ENCODE data around the gene EPB42.
"Not testable (repeated sequence)": the region's sequence is repeated elsewhere in the genome, so short reads cannot be mapped to it uniquely, and the experiment has no call there.

The EPB42 gene

DNA sequence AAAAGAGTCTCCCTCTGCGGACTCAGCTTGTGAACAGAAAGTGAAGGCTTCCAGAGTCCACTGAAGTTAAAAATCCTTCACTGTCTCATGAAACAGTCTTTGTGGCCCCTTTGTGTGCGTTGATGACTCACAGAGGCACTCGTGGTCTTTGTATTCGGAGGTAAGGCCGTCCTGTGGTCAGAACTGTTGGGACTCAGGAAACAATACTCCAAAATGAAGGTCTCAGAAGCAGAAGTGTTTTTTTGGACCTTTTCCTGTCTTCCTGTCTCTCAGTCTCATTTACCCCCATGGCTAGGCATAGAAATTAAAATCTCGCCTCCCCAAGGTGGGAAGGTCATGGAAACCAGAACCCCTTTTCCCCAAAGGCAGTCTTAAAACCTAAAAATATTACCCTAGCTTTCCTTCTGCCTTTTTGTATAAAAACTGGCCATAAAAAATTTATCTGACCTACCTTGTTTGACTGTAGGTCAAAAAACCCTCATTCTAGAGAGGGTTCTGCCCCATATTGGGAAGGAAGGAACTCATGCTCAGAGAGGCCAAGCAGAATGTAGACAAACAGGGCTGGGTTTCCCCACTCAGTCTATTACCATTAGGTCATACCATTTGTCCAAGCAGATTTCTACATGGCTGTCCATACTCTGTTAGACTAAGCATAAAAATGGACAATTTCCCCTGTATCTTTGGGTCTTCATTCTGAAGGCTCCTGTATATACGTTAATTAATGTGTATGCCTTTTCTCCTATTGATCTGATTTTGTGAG, 19.1 kb upstream of the EPB42 start:
- DNase-seq, result no peak

GRCh38 chr15:43238671-43239131, 17.9 kb upstream of the EPB42 start:
- DNase-seq, result no peak

DNA sequence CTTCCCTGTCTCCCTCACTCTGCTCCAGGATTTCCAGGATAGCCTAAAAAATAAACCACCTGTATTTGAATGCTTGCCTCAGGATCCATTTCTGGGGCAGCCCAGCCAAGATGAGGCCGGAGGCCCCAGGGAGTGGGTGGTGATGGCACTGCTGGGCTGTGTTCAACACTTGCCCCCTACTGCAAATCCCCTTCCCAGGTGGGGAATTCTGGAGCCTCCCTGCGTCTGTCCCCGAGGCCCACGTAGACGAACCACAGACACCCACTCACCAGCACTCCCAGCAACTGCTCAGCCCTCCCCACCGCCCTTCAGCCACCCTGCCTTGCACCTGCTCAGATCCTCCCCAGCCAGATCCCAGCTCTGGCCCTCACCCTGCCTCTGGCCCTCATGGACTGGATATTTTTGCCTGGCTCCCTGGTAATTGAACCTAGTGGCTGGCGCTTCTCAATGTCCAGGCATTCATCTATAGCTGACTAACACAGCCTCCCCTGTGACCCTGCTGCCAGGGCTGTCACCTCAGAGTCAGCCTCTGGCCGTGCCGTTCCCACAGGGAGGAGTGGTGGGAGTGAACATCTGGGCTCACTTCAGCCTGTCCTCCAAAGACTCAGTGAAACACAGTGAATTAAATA, 17.1 kb upstream of the EPB42 start:
- DNase-seq, result no peak

DNA sequence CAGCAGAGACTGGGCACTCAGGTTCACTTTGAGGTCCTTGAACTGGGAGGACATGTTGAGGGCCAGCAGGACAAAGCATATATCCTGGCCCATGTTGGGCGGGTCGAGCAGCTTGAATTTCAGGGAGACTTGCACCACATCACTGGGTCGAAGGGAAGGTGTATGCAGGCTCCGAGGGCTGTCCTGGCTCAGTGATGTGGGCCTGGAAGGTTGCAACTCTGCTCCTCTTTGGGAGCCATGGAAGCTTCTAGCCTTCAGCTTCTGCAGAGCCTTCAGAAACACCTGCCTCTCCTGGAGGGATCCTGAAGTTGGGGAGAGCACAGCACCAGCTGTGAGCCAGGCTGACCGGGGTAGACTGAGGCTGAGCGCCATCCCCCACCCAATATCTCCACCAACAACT, 14.7 kb upstream of the EPB42 start:
- no peak for DNase-seq

GRCh38 chr15:43232289-43232874, 11.6 kb upstream of the EPB42 start:
- no peak for DNase-seq

GRCh38 chr15:43230640-43231115, 9.9 kb upstream of the EPB42 start:
- DNase-seq, result no peak

GRCh38 chr15:43229977-43230376, 9.2 kb upstream of the EPB42 start:
- no peak for DNase-seq

DNA sequence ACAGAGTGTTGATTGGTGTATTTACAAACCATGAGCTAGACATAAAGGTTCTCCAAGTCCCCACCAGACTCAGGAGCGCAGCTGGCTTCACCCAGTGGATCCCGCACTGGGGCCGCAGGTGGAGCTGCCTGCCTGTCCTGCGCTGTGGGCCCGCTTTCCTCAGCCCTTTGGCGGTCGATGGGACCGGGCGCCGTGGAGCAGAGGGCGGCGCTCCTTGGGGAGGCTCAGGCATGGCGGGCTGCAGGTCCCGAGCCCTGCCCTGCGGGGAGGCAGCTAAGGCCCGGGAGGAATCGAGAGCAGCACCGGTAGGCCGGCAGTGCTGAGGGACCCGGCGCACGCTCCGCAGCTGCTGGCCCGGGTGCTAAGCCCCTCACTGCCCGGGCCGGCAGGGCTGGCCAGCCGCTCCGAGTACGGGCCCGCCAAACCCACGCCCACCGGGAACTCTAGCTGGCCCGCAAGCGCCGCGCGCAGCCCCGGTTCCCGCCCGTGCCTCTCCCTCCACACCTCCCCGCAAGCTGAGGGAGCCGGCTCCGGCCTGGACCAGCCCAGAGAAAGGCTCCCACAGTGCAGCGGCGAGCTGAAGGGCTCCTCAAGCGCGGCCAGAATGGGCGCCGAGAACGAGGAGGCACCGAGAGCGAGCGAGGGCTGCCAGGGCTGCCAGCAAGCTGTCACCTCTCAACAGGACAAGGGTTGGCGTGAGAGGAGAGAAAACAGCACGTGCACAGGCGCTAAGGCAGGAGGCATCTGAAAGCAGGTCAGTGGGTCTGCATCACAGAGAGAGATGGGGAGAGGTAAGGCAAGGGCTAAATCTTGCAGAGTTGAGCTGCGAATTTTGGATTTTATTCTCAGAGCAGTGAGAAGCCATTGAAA, 5.9 kb upstream of the EPB42 start:
- no peak for DNase-seq

DNA sequence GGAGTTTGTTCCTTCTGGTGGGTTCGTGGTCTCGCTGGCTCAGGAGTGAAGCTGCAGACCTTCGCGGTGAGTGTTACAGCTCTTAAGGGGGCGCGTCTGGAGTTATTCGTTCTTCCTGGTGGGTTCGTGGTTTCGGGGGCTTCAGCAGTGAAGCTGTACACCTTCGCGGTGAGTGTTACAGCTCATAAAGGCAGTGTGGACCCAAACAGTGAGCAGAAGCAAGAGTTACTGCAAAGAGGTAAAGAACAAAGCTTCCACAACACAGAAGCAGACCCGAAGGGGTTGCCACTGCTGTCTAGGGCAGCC, 5.1 kb upstream of the EPB42 start:
- not testable (repeated sequence) for DNase-seq

DNA sequence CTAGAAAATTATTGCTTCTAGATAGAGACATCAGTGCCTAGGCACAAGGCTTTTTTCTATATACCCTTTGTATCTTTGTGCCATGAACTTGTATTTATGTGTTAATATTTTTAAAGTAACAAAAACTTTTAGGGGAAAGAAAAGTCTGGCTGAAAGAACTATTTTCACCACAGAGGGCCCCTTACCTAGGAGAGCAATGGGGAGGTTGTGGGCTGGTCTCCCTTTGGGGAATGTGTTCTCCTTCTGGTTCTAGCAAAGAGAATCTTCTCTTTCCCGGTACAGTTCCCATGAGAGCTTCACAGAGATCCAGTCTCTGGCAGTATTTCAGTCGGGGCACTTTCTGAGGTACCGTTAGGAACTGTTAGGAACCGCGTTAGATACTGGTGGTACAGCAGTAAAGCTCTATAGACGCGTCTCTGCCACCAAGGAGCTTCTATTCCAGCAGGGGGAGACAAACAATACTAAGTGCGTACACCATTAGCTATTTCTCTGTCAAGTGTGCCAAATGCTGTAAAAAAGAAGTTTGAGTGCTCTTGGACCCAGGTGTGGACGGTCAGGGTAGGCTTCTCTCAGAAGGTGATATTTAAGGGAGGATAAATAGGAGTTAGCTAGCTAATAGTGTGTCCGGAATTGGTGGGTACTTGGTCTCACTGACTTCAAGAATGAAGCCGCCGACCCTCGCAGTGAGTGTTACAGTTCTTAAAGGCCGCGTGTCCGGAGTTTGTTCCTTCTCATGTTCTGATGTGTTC, 4.6 kb upstream of the EPB42 start:
- DNase-seq, result peak; percentile 8 to 61 (median 17)

DNA sequence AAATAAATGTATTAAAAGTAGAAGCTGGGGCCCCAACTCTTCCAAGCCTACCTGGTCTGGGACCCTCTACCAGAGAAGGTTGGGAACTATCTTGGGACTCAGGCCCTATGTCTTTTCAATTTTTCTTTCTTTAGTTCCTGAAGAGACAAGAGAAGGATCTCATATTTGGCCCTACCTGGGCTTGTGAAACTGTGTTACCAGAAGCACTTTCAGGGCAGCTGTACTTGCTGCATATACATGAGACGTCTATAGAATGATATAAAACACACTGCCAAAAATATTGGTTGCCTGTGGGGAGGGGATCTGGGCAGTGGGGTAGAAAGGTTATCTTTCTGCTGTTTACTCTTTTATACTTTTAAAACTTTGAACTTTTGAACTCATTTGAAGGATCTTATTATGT, 604 bp upstream of the EPB42 start:
- DNase-seq, result no peak

GRCh38 chr15:43219929-43220928, 589 bp downstream of the EPB42 start:
- DNase-seq, result no peak

DNA sequence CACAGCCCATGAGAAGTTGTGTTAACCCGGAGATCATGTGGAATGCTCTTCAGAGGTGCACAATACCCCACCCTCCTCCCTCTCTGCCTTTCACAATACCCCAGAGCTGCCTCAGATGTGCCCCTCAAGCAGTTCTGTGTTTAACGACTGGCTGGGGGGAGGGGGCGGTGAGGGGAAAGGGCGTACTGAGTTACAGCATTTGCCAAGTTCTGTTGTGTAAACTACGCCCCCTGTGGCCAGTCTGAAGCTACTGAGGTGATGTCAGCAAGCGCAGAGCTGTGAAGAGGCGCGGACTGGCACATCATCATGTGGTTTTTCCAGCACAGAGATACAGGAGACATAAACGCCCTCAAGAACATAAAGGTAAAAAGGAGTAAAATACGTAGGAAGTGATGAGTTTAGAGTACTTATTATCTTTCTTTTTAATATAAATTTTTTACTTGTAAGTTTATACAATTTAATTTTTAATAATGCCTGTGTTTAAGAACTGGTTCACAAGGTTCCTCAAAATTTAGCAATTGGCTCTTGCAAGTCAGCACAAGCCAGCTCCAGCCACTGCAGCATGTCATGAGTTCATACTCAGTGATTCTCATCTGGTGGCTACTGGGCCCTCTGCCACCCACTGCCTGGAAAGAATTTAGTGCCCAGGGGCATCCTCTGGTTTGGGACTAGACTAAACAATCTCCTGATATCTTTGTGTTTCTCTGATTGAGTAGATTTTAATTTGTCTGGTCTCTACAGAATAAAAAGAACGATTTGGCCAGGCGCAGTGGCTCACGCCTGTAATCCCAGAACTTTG, 1.7 kb downstream of the EPB42 start:
- no peak for DNase-seq

- no peak for DNase-seq
Observed at GRCh38 chr15:43215961-43216360, 4.9 kb downstream of the EPB42 start.

DNA sequence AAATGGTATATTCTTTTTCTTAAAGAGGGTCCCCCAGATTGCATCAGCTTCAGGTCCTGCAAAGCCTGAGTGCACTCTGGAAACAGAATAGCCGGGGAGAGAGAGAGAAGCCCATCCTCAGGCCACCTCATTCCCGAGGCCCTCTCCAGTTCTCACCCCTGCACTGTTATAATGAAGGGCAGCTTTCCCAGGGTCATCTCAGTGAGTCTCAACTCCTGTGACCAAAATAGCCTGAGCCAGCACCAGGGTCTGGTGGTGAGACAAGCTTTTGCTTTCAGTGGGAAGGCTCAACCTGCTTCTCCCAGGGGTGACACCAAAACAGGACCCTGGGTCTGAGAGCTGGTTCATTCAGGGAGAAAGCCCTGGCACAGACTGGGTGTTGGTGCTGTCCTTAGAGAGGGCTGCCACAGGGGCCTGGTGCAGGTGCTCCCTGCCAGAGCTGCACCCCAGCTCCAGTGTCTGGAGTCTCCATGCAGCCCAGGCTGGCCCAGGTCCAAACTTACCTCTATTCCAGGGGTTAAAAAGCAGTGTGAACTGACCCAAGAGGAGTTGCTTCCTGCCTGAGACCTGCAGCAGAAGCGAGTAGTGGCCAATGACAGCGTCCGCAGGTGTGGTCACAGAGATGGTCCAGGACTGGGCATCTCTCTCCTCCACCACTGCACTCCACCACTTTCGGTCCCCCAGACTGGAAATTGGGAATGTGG, 6.1 kb downstream of the EPB42 start:
- DNase-seq, result no peak

GRCh38 chr15:43214169-43214568, 6.6 kb downstream of the EPB42 start:
- no peak for DNase-seq

DNA sequence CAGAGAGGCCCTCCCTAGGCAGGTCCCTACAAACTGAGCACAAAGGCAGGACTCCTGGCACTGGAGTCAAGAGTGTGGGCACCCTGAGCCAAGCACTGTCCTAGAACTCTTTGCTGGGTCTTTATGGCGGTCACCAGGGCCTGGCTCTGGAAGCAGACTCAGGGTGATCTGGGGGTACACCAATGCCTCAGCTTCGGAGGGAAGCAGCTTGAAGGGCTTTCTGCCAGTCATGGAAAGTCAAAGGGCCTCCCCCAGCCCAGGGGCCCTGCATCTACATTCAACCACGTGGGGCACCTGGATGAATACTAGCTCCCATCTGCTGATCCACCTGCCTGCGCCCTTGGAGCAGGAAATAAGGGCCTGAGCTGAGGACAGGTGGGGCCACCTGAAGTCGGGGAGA, 7.4 kb downstream of the EPB42 start:
- DNase-seq, result no peak

DNA sequence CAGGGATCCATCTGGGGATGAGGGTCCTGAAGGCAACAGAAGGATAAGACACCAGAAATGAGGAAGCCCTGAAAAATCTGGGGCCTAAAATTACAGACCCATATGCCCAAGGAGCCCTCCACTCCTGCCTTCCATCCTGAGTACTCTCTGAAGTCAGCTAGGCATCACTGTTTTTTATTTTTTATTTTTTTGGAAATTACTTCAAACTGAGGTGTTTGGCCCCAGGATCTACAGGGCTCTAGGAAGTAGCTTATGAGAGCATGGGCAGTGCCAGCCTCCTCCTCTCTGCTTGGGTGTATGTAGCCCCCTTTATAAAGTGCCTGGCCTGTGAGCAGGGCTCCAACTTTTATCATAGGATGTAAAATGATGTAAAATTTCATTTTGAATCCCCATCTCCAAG, 7.9 kb downstream of the EPB42 start:
- no peak for DNase-seq

DNA sequence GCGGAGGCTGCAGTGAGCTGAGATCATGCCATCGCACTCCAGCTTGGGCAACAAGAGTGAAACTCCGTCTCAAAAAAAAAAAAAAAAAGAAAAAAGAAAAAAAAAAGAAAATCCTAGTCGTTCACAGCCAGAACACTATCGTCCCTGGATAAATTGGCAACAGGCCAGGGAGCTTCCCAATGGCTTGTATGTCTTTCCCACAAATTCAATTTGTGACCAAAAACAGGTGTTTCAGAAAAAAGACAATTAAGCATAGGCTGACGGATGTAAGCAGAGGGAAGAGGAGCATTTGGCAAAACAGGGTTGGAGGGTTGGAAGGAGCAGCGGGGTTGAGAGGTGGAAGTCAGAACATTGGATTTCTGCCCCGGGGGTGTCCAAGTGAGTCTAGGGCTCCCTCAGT, 8.5 kb downstream of the EPB42 start:
- no peak for DNase-seq

- DNase-seq, result no peak
Observed at GRCh38 chr15:43211224-43211735, 9.5 kb downstream of the EPB42 start.

Data from stimulated activated naive CD4-positive, alpha-beta T cell (primary cell).